Activated gamma-delta T cell treated with Interleukin-2 at 50 U/mL for 16 hours (primary cell): ENCODE data around the gene GALNS.
"Not testable (repeated sequence)": the region's sequence is repeated elsewhere in the genome, so short reads cannot be mapped to it uniquely, and the experiment has no call there.

Source experiments
- DNase-seq: peaks from one replicate; pipeline ENCODE4 v3.0.0-alpha.2; 2020

GALNS gene

GRCh38 chr16:88799569-88800276, 57.0 kb downstream of the GALNS start:
- no peak for DNase-seq

GRCh38 chr16:88798772-88799455, 57.8 kb downstream of the GALNS start:
- no peak for DNase-seq

GRCh38 chr16:88798073-88798472, 58.7 kb downstream of the GALNS start:
- DNase-seq, result no peak

- DNase-seq, result no peak
These were observed 60.5 kb downstream of the GALNS start for GRCh38 chr16:88796278-88796677.

DNA sequence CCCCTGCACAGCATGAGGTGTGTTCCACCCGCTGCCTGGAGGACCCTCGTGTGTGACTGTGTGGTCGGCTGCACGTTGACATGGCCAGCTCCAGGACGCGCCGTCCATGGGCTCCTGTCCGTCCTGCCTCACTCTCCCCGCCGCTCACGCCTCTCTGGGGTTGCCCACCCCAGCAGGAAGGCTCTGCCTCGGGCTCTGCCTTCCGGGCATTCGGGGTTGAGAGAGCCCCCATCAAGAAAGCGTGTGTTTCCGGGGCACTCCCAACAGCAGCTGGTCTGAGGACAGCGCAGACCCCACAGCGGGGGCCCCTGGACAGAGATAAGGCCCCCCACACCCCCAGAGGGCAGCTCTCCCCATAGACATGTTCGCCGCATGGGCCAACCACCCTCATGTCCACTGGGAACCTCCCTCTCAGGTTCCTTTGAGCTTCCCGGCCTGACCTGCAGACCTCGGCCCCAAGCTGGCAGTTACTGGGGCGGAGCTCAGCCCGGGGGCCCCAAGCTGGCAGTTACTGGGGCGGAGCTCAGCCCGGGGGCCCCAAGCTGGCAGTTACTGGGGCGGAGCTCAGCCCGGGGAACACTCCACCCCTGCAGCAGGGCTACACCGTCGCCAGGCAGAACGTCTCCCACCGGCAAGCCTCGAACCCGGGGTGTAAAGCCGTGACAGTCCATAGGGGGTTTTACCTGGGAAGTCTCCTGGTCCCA, 63.3 kb downstream of the GALNS start:
- DNase-seq, result no peak

- no peak for DNase-seq
These were observed 64.0 kb downstream of the GALNS start for GRCh38 chr16:88792668-88793250.

DNA sequence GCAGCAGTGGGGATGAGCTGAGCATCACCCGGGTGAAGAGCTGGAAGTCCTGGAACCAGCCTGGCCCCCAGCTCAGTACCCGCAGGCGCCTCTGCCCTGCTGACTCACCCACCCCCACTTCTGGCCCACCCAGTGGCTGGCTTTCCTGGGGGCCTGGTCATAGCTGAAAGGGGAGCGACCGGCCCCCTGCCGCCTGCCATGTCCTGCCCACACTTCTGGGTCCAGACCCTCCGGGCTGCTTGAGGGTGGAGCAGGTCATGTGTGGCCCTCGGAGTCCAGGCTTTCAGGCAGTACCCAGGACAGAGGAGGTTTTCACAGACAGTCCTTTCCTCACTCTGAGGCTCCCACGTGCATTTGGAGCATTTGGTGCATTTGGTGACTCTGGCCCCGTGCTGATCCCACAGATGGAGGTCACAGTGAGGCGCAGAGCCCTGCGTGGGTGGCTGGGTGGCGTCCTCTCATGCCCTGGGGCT, 64.6 kb downstream of the GALNS start:
- DNase-seq, result no peak

GRCh38 chr16:88790312-88791211, 66.2 kb downstream of the GALNS start:
- peak; percentile 60 for DNase-seq

DNA sequence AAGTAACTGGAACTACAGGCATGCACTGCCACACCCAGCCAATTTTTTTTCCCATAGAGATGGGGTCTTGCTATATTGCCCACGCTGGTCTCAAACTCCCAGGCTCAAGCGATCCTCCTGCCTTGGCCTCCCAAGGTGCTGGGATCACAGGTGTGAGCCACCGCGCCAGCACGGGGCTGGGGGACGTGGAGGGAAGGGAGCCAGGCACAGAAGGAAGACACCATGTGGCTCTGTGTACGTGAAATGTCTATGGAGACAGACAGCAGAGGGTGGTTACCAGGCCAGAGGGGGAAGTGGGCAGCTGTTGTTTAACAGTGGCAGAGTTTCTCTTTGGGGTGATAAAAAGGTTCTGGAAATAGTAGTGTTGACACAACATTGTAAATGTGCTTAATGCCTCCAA, 67.2 kb downstream of the GALNS start:
- DNase-seq, result no peak

GRCh38 chr16:88788749-88789148, 68.0 kb downstream of the GALNS start:
- DNase-seq, result not testable (repeated sequence)

DNA sequence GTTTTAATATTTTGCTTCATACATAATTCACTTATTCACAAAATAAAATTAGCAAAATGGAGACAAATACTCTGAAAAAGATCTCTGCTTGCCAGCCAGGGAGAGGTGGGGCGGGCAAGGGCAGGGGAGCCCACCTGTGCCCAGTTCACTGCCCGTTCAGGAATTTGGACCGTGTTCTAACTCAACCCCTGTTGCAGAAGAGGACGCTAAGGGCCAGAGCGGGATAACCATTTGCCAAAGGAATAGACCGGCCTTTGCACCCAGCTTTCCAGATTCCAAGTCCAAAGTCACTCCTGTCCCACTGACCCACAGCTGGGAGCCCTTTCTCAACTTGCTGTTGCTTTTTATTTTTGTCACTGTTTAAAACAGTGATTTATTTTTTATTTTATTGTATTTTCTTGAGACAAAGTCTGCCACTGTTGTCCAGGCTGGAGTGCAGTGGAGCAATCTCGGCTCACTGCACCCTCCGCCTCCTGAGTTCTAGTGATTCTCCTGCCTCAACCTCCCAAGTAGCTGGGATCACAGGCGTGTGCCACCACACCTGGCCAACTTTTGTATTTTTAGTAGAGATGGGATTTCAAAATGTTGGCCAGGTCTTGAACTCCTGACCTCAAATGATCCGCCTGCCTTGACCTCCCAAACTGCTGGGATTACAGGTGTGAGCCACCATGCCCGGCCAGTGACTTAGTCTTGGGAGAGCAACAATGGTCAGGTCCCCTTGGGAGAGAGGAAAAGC, 69.0 kb downstream of the GALNS start:
- DNase-seq, result no peak

DNA sequence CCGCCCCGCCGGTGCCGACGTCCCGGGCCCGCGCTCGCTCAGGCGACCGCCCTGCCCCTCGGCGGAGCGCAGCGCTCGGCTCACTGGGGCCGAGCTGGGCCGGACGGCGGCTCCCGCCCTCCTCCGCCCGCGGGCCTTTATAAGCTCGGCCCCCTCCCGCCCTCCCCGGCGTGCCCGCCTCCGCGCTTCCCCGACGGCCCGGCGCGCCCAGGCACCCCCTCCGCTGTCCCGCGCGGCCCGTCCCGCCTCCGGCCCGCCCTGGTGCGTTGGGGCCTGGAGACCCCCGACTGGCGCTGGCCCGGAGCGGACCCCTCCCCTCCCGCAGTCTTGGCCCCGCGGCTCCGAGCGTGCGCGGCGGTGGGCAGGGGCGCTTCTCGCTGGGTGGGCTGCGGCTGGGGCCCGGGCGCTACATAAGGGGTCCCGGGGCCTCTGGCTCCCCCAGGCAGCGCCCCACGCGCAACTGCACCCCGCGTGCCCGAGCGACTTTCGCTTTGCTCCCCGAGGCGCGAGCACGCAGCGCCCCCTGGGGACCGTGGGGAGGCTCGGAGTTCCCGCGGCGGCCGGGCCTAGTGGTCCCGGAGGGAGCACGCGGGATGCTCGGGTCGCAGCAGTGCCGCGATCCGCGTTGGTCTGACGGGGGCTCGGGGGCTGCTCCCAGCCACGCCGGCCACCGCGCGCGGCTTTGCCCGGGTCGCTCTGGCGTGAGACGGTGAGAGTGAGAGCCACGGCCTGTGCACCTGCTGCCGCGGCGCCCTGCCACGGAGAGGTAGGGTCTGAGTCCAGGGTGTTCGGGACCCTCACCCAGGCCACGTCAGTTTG, 71.4 kb downstream of the GALNS start, which contains the start of gene PIEZO1:
TSS of gene PIEZO1 (minus strand) at position 115 of the 819 bp plus-strand sequence. CDS start 256 bp downstream, outside the sequence.
- peak; percentile 83 for DNase-seq

DNA sequence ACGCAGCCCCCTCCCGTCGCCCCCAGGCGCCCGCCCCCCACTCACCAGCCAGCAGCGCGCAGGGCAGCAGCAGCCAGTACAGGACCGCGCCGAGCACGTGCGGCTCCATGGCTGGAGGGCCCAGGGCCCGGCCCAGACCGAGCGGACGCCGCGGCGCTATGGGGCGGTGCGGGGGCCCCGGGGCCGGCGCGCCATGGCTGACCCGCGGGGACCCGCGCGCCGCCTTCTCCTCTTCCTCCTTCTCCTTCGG, 72.0 kb downstream of the GALNS start:
- DNase-seq, result no peak

DNA sequence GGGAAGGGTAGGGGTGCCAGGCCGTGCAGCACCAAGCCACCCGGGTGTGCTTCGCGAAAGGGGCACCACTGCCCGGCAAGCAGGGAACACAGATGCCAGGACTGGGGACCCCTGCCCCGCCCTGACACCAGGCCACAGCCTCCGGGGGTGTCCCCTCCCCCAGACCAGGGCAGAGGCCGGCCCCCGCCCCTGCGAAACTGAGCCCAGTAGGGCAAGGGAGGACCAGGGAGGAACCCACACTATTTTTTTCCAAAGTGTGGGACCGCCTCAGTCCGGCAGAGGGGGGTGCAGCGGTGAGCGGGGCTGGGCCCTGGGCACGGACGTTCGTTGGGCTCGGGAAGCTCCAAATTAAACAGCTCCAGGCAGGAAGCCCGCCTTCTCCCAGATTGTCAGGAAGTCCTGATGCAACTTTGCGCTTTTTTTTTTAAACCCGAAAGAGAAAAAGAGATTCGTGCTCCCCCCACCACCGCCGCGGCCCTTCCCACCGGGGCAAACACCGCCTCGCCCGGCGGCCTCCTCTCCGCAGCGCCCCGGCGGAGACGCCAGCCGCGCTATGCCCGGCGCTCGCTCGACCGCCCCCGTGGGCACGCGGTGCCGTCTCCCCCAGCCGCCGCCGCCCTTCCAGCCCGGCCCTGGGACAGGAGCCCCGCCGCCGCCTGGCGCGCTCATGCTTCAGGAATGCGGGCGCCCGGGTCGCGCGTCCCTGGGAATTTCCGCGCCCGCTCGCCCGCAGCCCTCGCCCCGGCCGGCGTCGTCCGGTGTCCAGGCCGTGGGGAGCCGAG, 72.5 kb downstream of the GALNS start:
- no peak for DNase-seq

DNA sequence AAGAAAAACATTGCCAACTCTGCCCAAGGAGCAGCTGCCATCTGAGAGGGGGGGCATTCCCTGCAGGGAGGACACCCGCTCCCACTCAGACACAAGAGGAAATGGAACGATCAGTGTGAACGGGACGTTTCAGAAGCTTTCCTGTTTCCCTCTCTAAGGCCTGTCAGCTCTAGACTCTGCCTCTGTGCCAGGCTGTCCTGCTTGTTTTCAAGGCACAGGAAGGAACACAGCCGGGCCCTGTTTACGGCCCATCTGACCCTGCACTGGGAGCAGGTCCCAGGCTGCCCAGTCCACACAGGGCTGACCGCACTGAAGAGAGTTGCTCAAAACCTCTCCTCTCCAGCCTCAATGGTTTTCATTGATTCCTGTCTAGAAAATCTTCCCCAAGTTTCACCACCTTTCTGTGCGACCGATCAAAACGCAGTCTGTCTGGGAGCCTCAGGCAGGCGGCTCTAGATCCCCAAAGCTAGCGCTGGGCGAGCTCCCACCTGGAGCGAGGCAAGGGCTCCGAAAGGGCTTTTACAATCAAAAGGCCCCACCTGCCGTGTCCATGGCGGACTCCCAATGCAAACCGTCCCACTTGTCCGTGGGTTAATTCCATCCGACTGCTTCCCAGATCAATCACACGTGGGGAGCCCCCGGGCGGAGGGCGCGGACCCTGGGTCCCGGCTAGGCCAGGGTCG, 73.2 kb downstream of the GALNS start:
- DNase-seq, result no peak

GRCh38 chr16:88782454-88783390, 74.0 kb downstream of the GALNS start:
- DNase-seq, result peak; percentile 35

DNA sequence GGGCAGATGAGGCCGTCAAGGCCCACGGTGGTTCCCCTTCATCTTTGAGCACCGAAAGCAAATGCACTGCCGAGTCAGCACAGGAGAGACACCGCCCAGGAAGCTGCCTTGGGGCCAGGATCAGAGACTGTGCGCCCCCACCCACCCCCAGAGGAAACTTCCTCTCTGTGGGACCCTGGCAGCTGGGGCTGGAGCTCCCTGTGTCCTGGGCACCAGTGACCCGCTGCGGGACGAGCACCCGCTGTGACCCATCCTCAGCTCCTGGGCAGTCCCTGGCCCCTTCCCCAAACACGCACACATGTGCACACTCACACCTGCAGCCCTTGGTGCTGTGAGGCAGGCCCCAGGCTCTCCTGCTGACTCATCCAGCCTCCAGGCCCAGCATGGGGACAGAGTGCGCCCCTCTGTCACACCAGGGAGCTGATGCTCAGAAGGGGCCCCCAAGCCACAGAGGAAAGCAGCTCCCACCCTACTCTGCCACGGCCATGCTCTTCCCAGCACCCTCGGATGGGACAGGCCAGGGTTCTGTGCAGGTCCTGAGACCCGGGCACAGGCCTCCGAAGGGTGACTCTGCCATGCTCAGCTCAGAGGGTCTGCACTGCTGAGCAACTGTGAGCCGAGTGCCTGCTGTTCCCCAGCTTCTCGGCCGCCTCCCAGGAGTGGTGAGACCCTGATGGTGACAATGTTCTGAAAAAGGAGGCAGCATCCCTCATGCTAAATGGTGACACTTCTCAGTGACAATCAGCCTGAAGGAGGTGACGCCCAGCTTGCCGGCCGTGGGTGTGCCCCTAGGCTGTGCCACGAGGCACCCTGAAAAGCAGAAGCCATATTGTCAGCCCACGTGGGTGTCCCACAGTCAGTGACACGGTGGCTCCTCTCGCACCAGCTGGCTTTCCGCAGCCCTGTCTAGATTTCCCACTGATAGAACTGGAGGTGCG, 75.3 kb downstream of the GALNS start:
- peak; percentile 56 for DNase-seq
